ENCODE measurements around the gene IFNAR1. TPM values are rescaled to one million over a fixed set of nuclear protein-coding genes. Genes with fewer than 3 reads are reported as not detected.
A peak's percentile ranks its signal among the peaks of the same experiment; 100 is the strongest.

IFNAR1 gene
- total and polyA plus RNA-seq, 9 of the 15 experiments (the other 6 are each of a cell fraction or from before 2014, with no cell fraction given), result 8.6 to 31.8 (median 14.8) TPM

DNA sequence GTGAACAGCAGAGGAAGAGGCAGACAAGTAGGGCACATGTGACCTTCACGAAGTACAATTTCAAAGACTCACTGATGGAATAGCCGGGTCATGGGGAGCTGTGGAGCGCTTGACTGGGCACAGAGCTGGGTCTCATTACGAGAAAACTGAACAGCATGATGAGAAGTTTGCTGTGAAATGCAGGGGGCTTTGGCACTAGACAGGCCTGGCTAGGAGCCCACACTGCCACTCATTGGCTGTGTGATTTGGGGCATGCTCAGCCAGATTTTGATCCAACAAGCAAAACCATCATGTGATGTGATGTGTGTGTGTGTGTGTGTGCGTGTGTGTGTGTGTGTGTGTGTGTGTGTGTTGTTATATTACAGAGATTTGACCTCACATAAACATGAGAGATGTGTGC, 73.6 kb downstream of the IFNAR1 start:
- BruUV-seq (replicated peaks), result no TSS peak

DNA sequence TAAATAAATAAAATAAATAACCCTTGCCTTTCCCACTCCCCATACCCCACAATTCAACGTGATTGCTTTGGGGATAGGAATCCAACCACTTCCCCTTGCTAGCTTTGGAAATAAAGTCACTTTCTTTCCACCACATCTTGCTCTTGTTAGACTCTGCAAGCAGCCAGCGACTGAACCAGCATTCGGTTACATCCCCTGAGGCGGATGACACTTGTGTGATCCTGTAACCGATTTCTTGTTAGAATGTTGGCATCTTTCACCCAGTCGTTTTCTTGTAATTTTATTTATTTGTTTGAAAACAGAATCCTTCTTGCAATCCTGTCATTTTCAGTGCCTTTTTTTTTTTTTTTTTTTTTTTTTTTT, 76.8 kb downstream of the IFNAR1 start:
- BruUV-seq (replicated peaks), result no TSS peak
- Histone ChIP-seq H3K9me3 (replicated peaks; ENCODE audit: control insufficient read depth, insufficient read depth, low read depth, low read length) (no peaks in the 10 kb centered on the region), H2AFZ (ENCODE audit: low read depth, low read length) (no peak overlapping the region), H3K9ac (ENCODE audit: insufficient read depth in 1 of 2, low read depth in 2 of 2, low read length in 2 of 2) (no peak overlapping the region), H3K4me1 (replicated peaks in 1 of 2; ENCODE audit: control insufficient read depth in 2 of 2, insufficient read depth in 2 of 2, low read length in 2 of 2) (peaks cover 8 to 35% of the 10 kb centered on the region in 2 experiments; a peak in 4 of 5 replicates), H3K27ac (ENCODE audit: extremely low read depth, low read depth, low read length) (no peak overlapping the region), H3K27me3 (ENCODE audit: control insufficient read depth in 2 of 2, insufficient read depth in 2 of 2, low read length in 2 of 2) (no peaks in the 10 kb centered on the region), H3K4me3 (no peak overlapping the region), H3K36me3 (ENCODE audit: control insufficient read depth, insufficient read depth, low read length) (peaks cover 4% of the 10 kb centered on the region; the same call in 1 of the 3 replicates), H3K4me2 (ENCODE audit: insufficient read depth, low read length) (no peak overlapping the region), H4K20me1 (replicated peaks; ENCODE audit: control insufficient read depth, insufficient read depth, low read length) (no peaks in the 10 kb centered on the region), H3K9me1 (ENCODE audit: control insufficient read depth, insufficient read depth, low read length) (no peaks in the 10 kb centered on the region), H3K79me2 (ENCODE audit: control insufficient read depth, insufficient read depth, low read length) (peaks cover 30% of the 10 kb centered on the region)
- TF ChIP-seq, protein P1, sequence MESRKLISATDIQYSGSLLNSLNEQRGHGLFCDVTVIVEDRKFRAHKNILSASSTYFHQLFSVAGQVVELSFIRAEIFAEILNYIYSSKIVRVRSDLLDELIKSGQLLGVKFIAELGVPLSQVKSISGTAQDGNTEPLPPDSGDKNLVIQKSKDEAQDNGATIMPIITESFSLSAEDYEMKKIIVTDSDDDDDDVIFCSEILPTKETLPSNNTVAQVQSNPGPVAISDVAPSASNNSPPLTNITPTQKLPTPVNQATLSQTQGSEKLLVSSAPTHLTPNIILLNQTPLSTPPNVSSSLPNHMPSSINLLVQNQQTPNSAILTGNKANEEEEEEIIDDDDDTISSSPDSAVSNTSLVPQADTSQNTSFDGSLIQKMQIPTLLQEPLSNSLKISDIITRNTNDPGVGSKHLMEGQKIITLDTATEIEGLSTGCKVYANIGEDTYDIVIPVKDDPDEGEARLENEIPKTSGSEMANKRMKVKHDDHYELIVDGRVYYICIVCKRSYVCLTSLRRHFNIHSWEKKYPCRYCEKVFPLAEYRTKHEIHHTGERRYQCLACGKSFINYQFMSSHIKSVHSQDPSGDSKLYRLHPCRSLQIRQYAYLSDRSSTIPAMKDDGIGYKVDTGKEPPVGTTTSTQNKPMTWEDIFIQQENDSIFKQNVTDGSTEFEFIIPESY (CRISPR knock-in tag; IDR thresholded peaks at IDR 0.05), result 0 out of 2 replicates have a peak, but pooled peaks have one; percentile 14
- TF ChIP-seq MIER1 (IDR thresholded peaks at IDR 0.05; ENCODE audit: low read depth), result no peak
- FAIRE-seq (no peak), ATAC-seq (no peak), DNase-seq (ENCODE audit: extremely low read depth in 1 of 4, low spot score in 3 of 4) (no peak)
- 91% methylated on average over 6 of the region's 6 CpGs for WGBS (ENCODE audit: insufficient coverage, low coverage, missing lambda C conversion rate)
- in situ Hi-C loops (cut with MboI), result no loop called here
- POLR2A ChIA-PET, result no interaction called here
- CTCF ChIA-PET (ENCODE audit: low intra/inter-chr PET ratio), result no interaction called here
- intact Hi-C loops (cut with micrococcal nuclease), result loop anchor here (5.0 kb wide), 1 partner anchor 141 kb away; the partner anchor contains the start of genes GART and SON

More for the DNA sequence above, 73.6 kb downstream of the IFNAR1 start:
- CTCF ChIA-PET (ENCODE audit: low intra/inter-chr PET ratio), result no interaction called here
- 37% methylated on average over 5 of the region's 5 CpGs for WGBS (ENCODE audit: insufficient coverage, low coverage, missing lambda C conversion rate)
- Histone ChIP-seq H3K27me3 (ENCODE audit: control insufficient read depth in 2 of 2, insufficient read depth in 2 of 2, low read length in 2 of 2) (no peaks in the 10 kb centered on the region), H3K79me2 (ENCODE audit: control insufficient read depth, insufficient read depth, low read length) (no peaks in the 10 kb centered on the region), H4K20me1 (replicated peaks; ENCODE audit: control insufficient read depth, insufficient read depth, low read length) (no peaks in the 10 kb centered on the region), H3K9me3 (replicated peaks; ENCODE audit: control insufficient read depth, insufficient read depth, low read depth, low read length) (no peaks in the 10 kb centered on the region), H3K4me3 (no peak overlapping the region), H3K9ac (ENCODE audit: insufficient read depth in 1 of 2, low read depth in 2 of 2, low read length in 2 of 2) (no peak overlapping the region), H3K4me1 (replicated peaks in 1 of 2; ENCODE audit: control insufficient read depth in 2 of 2, insufficient read depth in 2 of 2, low read length in 2 of 2) (peaks cover 0 to 14% of the 10 kb centered on the region in 2 experiments; a peak in 2 of 5 replicates), H2AFZ (ENCODE audit: low read depth, low read length) (no peak overlapping the region; the same call in 1 of the 2 replicates), H3K4me2 (ENCODE audit: insufficient read depth, low read length) (no peak overlapping the region), H3K9me1 (ENCODE audit: control insufficient read depth, insufficient read depth, low read length) (no peaks in the 10 kb centered on the region), H3K27ac (ENCODE audit: extremely low read depth, low read depth, low read length) (no peak overlapping the region), H3K36me3 (ENCODE audit: control insufficient read depth, insufficient read depth, low read length) (no peaks in the 10 kb centered on the region)
- TF ChIP-seq ILF3 (IDR thresholded peaks at IDR 0.05; ENCODE audit: borderline replicate concordance) (no peak), ZNF3 (CRISPR knock-in tag; IDR thresholded peaks at IDR 0.05) (no peak), CCNT2 (IDR thresholded peaks at IDR 0.05; ENCODE audit: borderline replicate concordance, extremely low read depth, insufficient read length, low read depth, low read length) (no peak), ZC3H11A (IDR thresholded peaks at IDR 0.05; ENCODE audit: low read depth, low read length) (no peak)
- TF ChIP-seq, protein P2, sequence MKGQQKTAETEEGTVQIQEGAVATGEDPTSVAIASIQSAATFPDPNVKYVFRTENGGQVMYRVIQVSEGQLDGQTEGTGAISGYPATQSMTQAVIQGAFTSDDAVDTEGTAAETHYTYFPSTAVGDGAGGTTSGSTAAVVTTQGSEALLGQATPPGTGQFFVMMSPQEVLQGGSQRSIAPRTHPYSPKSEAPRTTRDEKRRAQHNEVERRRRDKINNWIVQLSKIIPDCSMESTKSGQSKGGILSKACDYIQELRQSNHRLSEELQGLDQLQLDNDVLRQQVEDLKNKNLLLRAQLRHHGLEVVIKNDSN (CRISPR knock-in tag; IDR thresholded peaks at IDR 0.05), result peak; percentile 39; the same call in 1 of the 2 replicates
- in situ Hi-C loops (cut with MboI), result no loop called here
- no peak for ATAC-seq
- no peak for FAIRE-seq
- POLR2A ChIA-PET, result interaction anchor here (0.5 to 1.5 kb wide), 6 partner anchors 10 to 900 kb away, joined by 3 to 5 read pairs (median 3); no protein-coding TSS in a partner anchor
- intact Hi-C loops (cut with micrococcal nuclease), result no loop called here
- DNase-seq (ENCODE audit: extremely low read depth in 1 of 4, low spot score in 3 of 4), result no peak
